22Rv1 (cell line): Measurements from ENCODE around the gene BAHCC1.

Experiments used
- ZFX ChIP-seq: fragments of 450-650 bp; IDR thresholded peaks from 2 replicates; pipeline ENCODE4 v1.6.1; 2017; ENCODE audit warnings: antibody characterized with exemption, borderline replicate concordance
- TF ChIP-seq, protein P1 (sequence below): fragments of 450-650 bp; IDR thresholded peaks from 2 replicates; pipeline ENCODE4 v1.5.1; 2017; ENCODE audit warnings: mild to moderate bottlenecking

DNA sequence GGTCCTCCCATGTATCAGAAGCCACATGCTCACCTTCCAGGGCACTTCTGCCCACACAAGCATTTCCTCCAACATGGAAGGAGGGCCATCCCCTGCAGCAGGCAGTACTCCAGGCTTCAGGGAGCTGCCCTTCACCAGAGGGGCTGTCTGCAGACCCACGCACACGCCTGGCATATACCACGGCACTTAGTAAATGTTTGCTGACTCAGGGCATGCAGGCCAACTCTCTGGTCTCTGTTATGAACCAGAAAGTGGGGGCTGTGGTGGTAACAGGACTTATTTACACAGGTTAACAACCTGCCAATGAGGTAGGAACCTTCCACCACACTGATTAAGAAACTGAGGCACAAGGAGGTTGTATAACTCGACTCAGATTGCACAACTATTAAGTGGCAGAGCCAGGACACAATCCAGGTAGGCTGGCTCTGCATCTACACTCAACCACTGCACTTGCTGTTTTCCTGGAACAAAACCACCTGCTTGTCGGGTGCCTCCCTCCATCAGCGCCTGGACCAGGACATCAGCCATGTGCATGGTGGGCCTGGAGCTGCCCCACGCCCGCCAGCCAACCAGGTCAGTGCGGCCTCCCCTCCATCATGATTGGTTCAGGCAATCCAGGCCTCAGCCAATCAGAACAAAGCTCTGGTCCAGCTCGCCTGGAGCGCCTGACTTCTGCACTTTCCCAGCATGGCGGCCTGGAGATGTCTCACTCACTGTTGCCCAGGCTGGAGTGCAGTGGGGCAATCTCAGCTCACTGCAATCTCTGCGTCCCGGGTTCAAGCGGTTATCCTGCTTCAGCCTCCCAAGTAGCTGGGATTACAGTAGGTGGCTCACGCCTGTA is 98.2 kb downstream of the BAHCC1 start:
- TF ChIP-seq, protein P1, sequence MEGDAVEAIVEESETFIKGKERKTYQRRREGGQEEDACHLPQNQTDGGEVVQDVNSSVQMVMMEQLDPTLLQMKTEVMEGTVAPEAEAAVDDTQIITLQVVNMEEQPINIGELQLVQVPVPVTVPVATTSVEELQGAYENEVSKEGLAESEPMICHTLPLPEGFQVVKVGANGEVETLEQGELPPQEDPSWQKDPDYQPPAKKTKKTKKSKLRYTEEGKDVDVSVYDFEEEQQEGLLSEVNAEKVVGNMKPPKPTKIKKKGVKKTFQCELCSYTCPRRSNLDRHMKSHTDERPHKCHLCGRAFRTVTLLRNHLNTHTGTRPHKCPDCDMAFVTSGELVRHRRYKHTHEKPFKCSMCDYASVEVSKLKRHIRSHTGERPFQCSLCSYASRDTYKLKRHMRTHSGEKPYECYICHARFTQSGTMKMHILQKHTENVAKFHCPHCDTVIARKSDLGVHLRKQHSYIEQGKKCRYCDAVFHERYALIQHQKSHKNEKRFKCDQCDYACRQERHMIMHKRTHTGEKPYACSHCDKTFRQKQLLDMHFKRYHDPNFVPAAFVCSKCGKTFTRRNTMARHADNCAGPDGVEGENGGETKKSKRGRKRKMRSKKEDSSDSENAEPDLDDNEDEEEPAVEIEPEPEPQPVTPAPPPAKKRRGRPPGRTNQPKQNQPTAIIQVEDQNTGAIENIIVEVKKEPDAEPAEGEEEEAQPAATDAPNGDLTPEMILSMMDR = no peak
- TF ChIP-seq ZFX = no peak
